ENCODE measurements around the gene SUCLG1. TPM values are rescaled to one million over a fixed set of nuclear protein-coding genes. Genes with fewer than 3 reads are reported as not detected.

SUCLG1 gene
- total RNA-seq, 1 donor from 2014 or later = 27.9 TPM

- H3K36me3 ChIP-seq (ENCODE audit: control insufficient read depth, insufficient read depth, low read length) = peaks cover 11% of the 10 kb centered on the region
Measured at GRCh38 chr2:84442888-84443287, 16.2 kb downstream of the SUCLG1 start.

GRCh38 chr2:84441505-84441904 is 17.6 kb downstream of the SUCLG1 start:
- Histone ChIP-seq H3K4me3 (ENCODE audit: low read depth, low read length) (no peak overlapping the region), H3K27me3 (ENCODE audit: control insufficient read depth, insufficient read depth, low read length) (no peaks in the 10 kb centered on the region), H3K36me3 (ENCODE audit: control insufficient read depth, insufficient read depth, low read length) (peaks cover 11% of the 10 kb centered on the region)
- DNase-seq (ENCODE audit: low read depth) (no peak), FAIRE-seq (no peak)
- no peak for TF ChIP-seq CTCF (IDR thresholded peaks at IDR 0.05; ENCODE audit: insufficient read depth, low read length, severe bottlenecking)

More at GRCh38 chr2:84442888-84443287, 16.2 kb downstream of the SUCLG1 start:
- Histone ChIP-seq H3K27me3 (ENCODE audit: control insufficient read depth, insufficient read depth, low read length) (no peaks in the 10 kb centered on the region), H3K4me3 (ENCODE audit: low read depth, low read length) (no peak overlapping the region)
- no peak for TF ChIP-seq CTCF (IDR thresholded peaks at IDR 0.05; ENCODE audit: insufficient read depth, low read length, severe bottlenecking)
- DNase-seq (ENCODE audit: low read depth) (no peak), FAIRE-seq (no peak)

GRCh38 chr2:84441036-84441435 is 18.0 kb downstream of the SUCLG1 start:
- FAIRE-seq = no peak
- no peak for TF ChIP-seq CTCF (IDR thresholded peaks at IDR 0.05; ENCODE audit: insufficient read depth, low read length, severe bottlenecking)
- DNase-seq (ENCODE audit: low read depth) = no peak

GRCh38 chr2:84435345-84436025 is 23.6 kb downstream of the SUCLG1 start:
- FAIRE-seq = no peak

More at GRCh38 chr2:84441036-84441435, 18.0 kb downstream of the SUCLG1 start:
- Histone ChIP-seq H3K36me3 (ENCODE audit: control insufficient read depth, insufficient read depth, low read length) (peaks cover 11% of the 10 kb centered on the region), H3K27me3 (ENCODE audit: control insufficient read depth, insufficient read depth, low read length) (no peaks in the 10 kb centered on the region), H3K4me3 (ENCODE audit: low read depth, low read length) (no peak overlapping the region)

GRCh38 chr2:84429328-84429727 is 29.8 kb downstream of the SUCLG1 start:
- no peak for TF ChIP-seq CTCF (IDR thresholded peaks at IDR 0.05; ENCODE audit: insufficient read depth, low read length, severe bottlenecking)
- no peak for FAIRE-seq
- DNase-seq (ENCODE audit: low read depth) = no peak

More at GRCh38 chr2:84435345-84436025, 23.6 kb downstream of the SUCLG1 start:
- no peaks in the 10 kb centered on the region for H3K27me3 ChIP-seq (ENCODE audit: control insufficient read depth, insufficient read depth, low read length)
- H3K36me3 ChIP-seq (ENCODE audit: control insufficient read depth, insufficient read depth, low read length) = peaks cover 11% of the 10 kb centered on the region
- TF ChIP-seq CTCF (IDR thresholded peaks at IDR 0.05; ENCODE audit: insufficient read depth, low read length, severe bottlenecking) = no peak
- no peak for DNase-seq (ENCODE audit: low read depth)
- no peak overlapping the region for H3K4me3 ChIP-seq (ENCODE audit: low read depth, low read length)

More at GRCh38 chr2:84429328-84429727, 29.8 kb downstream of the SUCLG1 start:
- Histone ChIP-seq H3K36me3 (ENCODE audit: control insufficient read depth, insufficient read depth, low read length) (peaks cover 13% of the 10 kb centered on the region), H3K27me3 (ENCODE audit: control insufficient read depth, insufficient read depth, low read length) (no peaks in the 10 kb centered on the region), H3K4me3 (ENCODE audit: low read depth, low read length) (no peak overlapping the region)

Data from bronchial epithelial cell (primary cell).